Stimulated activated CD8-positive, alpha-beta memory T cell treated with anti-CD3 and anti-CD28 coated beads, Interleukin-15, amount 100 ng/mL, for 24 hours (primary cell): ENCODE data around the gene CAMTA2.
"Not testable (repeated sequence)": the region's sequence is repeated elsewhere in the genome, so short reads cannot be mapped to it uniquely, and the experiment has no call there.

ENCODE experiments used
- DNase-seq: peaks from one replicate; pipeline ENCODE4 v3.0.0-alpha.2; 2020; ENCODE audit warnings: low read depth

CAMTA2 gene

GRCh38 chr17:4932756-4933155 lies 54.7 kb downstream of the CAMTA2 start:
- DNase-seq = no peak

GRCh38 chr17:4931963-4932362 lies 55.5 kb downstream of the CAMTA2 start, which contains the start of gene GP1BA:
Gene GP1BA (plus strand): TSS chr17:4932277. CDS start chr17:4932605, 328 bp downstream.
- no peak for DNase-seq

- DNase-seq = no peak
Observed at GRCh38 chr17:4928881-4929280, 58.6 kb downstream of the CAMTA2 start.

- not testable (repeated sequence) for DNase-seq
Observed at GRCh38 chr17:4926577-4927335, 60.7 kb downstream of the CAMTA2 start.

GRCh38 chr17:4921320-4921719 lies 66.2 kb downstream of the CAMTA2 start:
- no peak for DNase-seq

- DNase-seq = no peak
Observed at GRCh38 chr17:4920351-4921048, 67.0 kb downstream of the CAMTA2 start.

GRCh38 chr17:4919511-4920047 lies 67.9 kb downstream of the CAMTA2 start:
- no peak for DNase-seq
